ENCODE measurements around the gene MAN2A1.

- no peak for TF ChIP-seq CTCF (IDR thresholded peaks at IDR 0.05)
- no peak for TF ChIP-seq POLR2A (IDR thresholded peaks at IDR 0.05)
Observed at GRCh38 chr5:109743041-109743531, 53.4 kb downstream of the MAN2A1 start.

All from adrenal gland (tissue), 5 donors.